GM12878 (cell line): ENCODE data around the gene LRP1. TPM values are rescaled to one million over a fixed set of nuclear protein-coding genes. Genes with fewer than 3 reads are reported as not detected.
A peak's percentile ranks its signal among the peaks of the same experiment; 100 is the strongest.

ENCODE experiments used
- ATAC-seq: fragments of 200-7000 bp; cut with Tn5 transposase; 3 replicates; pipeline ENCODE4 v1.9.1; 2020; ENCODE audit warnings: mild to moderate bottlenecking, moderate library complexity
- BruUV-seq: library from RNA; stranded (reverse); fragments of 400-500 nt; replicated peaks from 2 replicates; lab custom pipeline; 2021; lab: Mats Ljungman, UMichigan
- CTCF ChIA-PET: fragments of 300-600 bp; sonication (Branson Sonifier 250); formaldehyde crosslinking; extraction: SDS; loops from one replicate; lab custom pipeline; 2021; ENCODE audit warnings: inconsistent platforms; lab: Yijun Ruan, JAX
- POLR2A ChIA-PET: fragments of 350-600 bp; formaldehyde crosslinking; extraction: SDS; loops from one replicate; lab custom pipeline; 2021; ENCODE audit warnings: inconsistent platforms; lab: Charles Lee
- RAD21 ChIA-PET: fragments of 300-600 bp; sonication (Branson Sonifier 250); formaldehyde crosslinking; loops from one replicate; lab custom pipeline; 2023; ENCODE audit warnings: antibody characterized with exemption; ENCODE audit not compliant: unreplicated experiment; lab: Charles Lee
- SMC1A ChIA-PET: fragments of 300-600 bp; sonication (Branson Sonifier 250); formaldehyde crosslinking; loops from one replicate; lab custom pipeline; 2023; ENCODE audit not compliant: unreplicated experiment, uncharacterized antibody; lab: Charles Lee
- DNase-seq: peaks from one replicate; pipeline ENCODE4 v3.0.0-alpha.2; 2011; ENCODE audit warnings: low read depth, low spot score
- FAIRE-seq: peaks from 3 replicates; lab custom pipeline; 2011; peaks lifted over from hg19 to GRCh38; lab: Jason Lieb, UNC
- H2AFZ ChIP-seq: 2 replicates; pipeline ENCODE4 v1.6.0; 2011; ENCODE audit warnings: low read depth, low read length, control low read depth; ENCODE audit not compliant: control insufficient read depth
- H3K27ac ChIP-seq: 2 replicates; pipeline ENCODE4 v1.5.1; 2011; ENCODE audit warnings: control low read depth; ENCODE audit not compliant: control insufficient read depth, insufficient read depth
- H3K27me3 ChIP-seq, 2 experiments: replicated peaks in 1 of 2; 2 replicates each; pipeline versions ENCODE4 v1.6.0 to v1.6.1; 2011; ENCODE audit warnings: low read length in 1 of 2; ENCODE audit not compliant: control insufficient read depth in 2 of 2, insufficient read depth in 2 of 2
- H3K36me3 ChIP-seq, 2 experiments: 2 replicates each; pipeline ENCODE4 v1.5.1; 2011; ENCODE audit warnings: low read length in 1 of 2; ENCODE audit not compliant: control insufficient read depth in 2 of 2, insufficient read depth in 2 of 2
- H3K4me1 ChIP-seq: 2 replicates; pipeline ENCODE4 v1.6.1; 2011; ENCODE audit warnings: mild to moderate bottlenecking, low read length, moderate library complexity, mixed read lengths; ENCODE audit not compliant: control insufficient read depth, insufficient read depth
- H3K4me2 ChIP-seq: 2 replicates; pipeline ENCODE4 v1.6.0; 2011; ENCODE audit warnings: control low read depth; ENCODE audit not compliant: control insufficient read depth, insufficient read depth
- H3K4me3 ChIP-seq: fragments of 200-600 bp; sonication (generic); 2 replicates; pipeline ENCODE4 v1.5.1; 2016
- H3K79me2 ChIP-seq: 2 replicates; pipeline ENCODE4 v1.6.0; 2011; ENCODE audit warnings: low read length; ENCODE audit not compliant: control insufficient read depth, insufficient read depth
- H3K9ac ChIP-seq: 2 replicates; pipeline ENCODE4 v1.8.0; 2011; ENCODE audit warnings: low read length, control low read depth, mixed read lengths; ENCODE audit not compliant: control insufficient read depth, insufficient read depth
- H3K9me3 ChIP-seq: replicated peaks from 3 replicates; pipeline ENCODE4 v1.5.1; 2011; ENCODE audit warnings: mild to moderate bottlenecking, low read length; ENCODE audit not compliant: control insufficient read depth, insufficient read depth
- H4K20me1 ChIP-seq: 2 replicates; pipeline ENCODE4 v1.6.0; 2011; ENCODE audit not compliant: control insufficient read depth, insufficient read depth
- BHLHE40 ChIP-seq, 2 experiments: fragments of 450-650 bp in 1 of 2; IDR thresholded peaks; 2 replicates each; pipeline ENCODE4 v1.6.1; 2011 to 2017; ENCODE audit warnings: low read depth in 2 of 2, borderline replicate concordance in 1 of 2, improper control_type of control experiment in 1 of 2, low read length in 1 of 2, mild to moderate bottlenecking in 1 of 2
- CBX5 ChIP-seq: sonication (generic); IDR thresholded peaks from 2 replicates; pipeline ENCODE4 v1.6.1; 2016; ENCODE audit warnings: low read depth, moderate library complexity, mild to moderate bottlenecking, inconsistent platforms
- EED ChIP-seq: sonication (generic); IDR thresholded peaks from 2 replicates; pipeline ENCODE4 v1.6.1; 2016; ENCODE audit warnings: antibody characterized with exemption, low read depth
- HDAC2 ChIP-seq: fragments of 200-600 bp; sonication (generic); IDR thresholded peaks from 2 replicates; pipeline ENCODE4 v1.6.1; 2017
- SMARCA5 ChIP-seq: fragments of 450-650 bp; IDR thresholded peaks from 2 replicates; pipeline ENCODE4 v1.6.1; 2017; ENCODE audit warnings: mild to moderate bottlenecking
- SREBF1 ChIP-seq: IDR thresholded peaks from 2 replicates; pipeline ENCODE4 v1.6.1; 2012; ENCODE audit warnings: mild to moderate bottlenecking, low read length
- TARDBP ChIP-seq: IDR thresholded peaks from 2 replicates; pipeline ENCODE4 v1.6.1; 2016; ENCODE audit warnings: borderline replicate concordance
- TBL1XR1 ChIP-seq: IDR thresholded peaks from 2 replicates; pipeline ENCODE4 v1.6.1; 2012; ENCODE audit warnings: low read depth, low read length, improper control_type of control experiment
- TCF7 ChIP-seq: IDR thresholded peaks from 2 replicates; pipeline ENCODE4 v1.6.1; 2014; ENCODE audit warnings: antibody characterized with exemption, borderline replicate concordance
- ZNF207 ChIP-seq: fragments of 450-650 bp; IDR thresholded peaks from 2 replicates; pipeline ENCODE4 v1.6.1; 2014; ENCODE audit warnings: antibody characterized with exemption, mild to moderate bottlenecking, borderline replicate concordance
- ZNF622 ChIP-seq: fragments of 450-650 bp; IDR thresholded peaks from 2 replicates; pipeline ENCODE4 v1.6.1; 2017; ENCODE audit warnings: mild to moderate bottlenecking, inconsistent platforms
- ZZZ3 ChIP-seq: IDR thresholded peaks from 2 replicates; pipeline ENCODE4 v1.6.1; 2011; ENCODE audit warnings: low read depth; ENCODE audit not compliant: control insufficient read depth, insufficient read length
- WGBS: methylation state at CpG from one replicate; pipeline ENCODE4 v1.1.6; 2016; ENCODE audit warnings: low lambda C conversion rate; ENCODE audit not compliant: insufficient replicate concordance, insufficient coverage; ENCODE audit errors: missing lambda C conversion rate; 5-methylcytosine and 5-hydroxymethylcytosine counted together
- in situ Hi-C: fragments of 300-500 bp; cut with MboI; formaldehyde crosslinking; loops from 9 replicates; pipeline ENCODE4 v1.14.3; 2018; ENCODE audit warnings: mixed read lengths
- intact Hi-C: fragments of 100-400 bp; cut with micrococcal nuclease; formaldehyde crosslinking; loops from one replicate; pipeline ENCODE4 v1.14.2; 2022; ENCODE audit not compliant: unreplicated experiment
- polyA plus RNA-seq, 11 experiments: library from polyadenylated mRNA; depleted of rRNA in 4 of 11; unstranded in 6 of 11; stranded (reverse) in 5 of 11; fragments of >200 nt; fragmentation: Nextera tagmentation in 4 of 11; fragmentation: Illumina TruSeq in 1 of 11; extraction: Ambion mirVana in 4 of 11; extraction: Trizol in 1 of 11; gene quantifications; 1 replicate in 1 of 11; 2 replicates in 10 of 11; pipeline versions ENCODE4 v1.2.1 to v1.2.3, GENCODE V29; 2011 to 2016; ENCODE audit warnings: inconsistent platforms in 2 of 11, missing spikeins in 2 of 11, low read depth in 1 of 11
- total RNA-seq, 4 experiments: library from RNA; depleted of rRNA in 3 of 4; stranded (reverse); fragments of >200 nt in 3 of 4; fragmentation: Illumina TruSeq in 1 of 4; extraction: Trizol in 1 of 4; gene quantifications; 2 replicates each; pipeline versions ENCODE4 v1.2.1 to v1.2.3, GENCODE V29; 2013 to 2021
- TF ChIP-seq, protein P1 (sequence below), 3 experiments: IDR thresholded peaks in 2 of 3; conservative IDR thresholded peaks in 1 of 3; 2 replicates each; pipeline ENCODE4 v1.5.1; 2011; ENCODE audit warnings: low read depth in 3 of 3, low read length in 3 of 3, mild to moderate bottlenecking in 3 of 3, control low read depth in 2 of 3, moderate library complexity in 2 of 3, inconsistent platforms in 1 of 3, mixed read lengths in 1 of 3; ENCODE audit not compliant: control insufficient read depth in 2 of 3, insufficient read depth in 1 of 3; ENCODE audit errors: extremely low read depth in 1 of 3

LRP1 gene
- total and polyA plus RNA-seq, 10 of the 15 experiments (the other 5 are each of a cell fraction or from before 2014, with no cell fraction given), result under 0.01 to 1.1 (median 0.20) TPM; not detected in 2

DNA sequence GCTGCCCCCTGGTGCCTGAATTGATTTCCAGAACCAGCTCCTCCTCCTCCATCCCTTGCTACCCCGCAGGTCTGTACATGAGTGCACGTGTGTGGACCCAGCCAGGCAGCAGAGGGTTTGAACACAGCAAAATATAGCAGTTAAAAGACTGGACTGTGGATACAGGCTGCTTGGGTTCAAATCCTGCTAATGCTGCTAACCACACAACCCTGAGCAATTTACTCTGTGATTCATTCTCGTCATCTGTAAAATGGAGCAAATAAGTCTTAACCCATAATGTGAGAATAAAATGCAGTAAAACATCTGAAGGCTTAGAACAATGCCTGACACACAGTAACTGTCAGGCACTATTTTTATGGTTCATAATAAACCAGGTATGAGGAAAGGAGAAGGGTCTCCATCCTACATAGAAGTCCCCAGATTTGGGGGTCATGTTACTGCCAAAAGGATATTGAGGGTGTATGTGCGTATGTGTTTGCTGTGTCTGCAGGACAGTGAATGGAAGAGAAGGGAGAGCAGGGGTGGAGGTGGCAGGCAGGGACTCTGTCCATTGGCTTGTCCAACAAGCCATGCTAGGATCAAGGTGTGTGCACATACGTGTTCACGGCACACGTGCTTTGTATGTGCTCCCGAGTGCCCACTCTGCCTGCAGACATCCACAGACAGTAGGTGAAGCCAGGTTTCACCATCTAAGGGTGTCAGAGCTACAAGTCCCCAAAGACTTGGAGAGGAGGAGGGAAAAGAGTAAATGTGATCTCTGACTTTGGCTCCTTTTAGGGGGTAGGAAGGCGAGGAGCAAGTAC lies 15.6 kb upstream of the LRP1 start:
- in situ Hi-C loops (loop anchor here (5.0 kb wide), 3 partner anchors 45 to 355 kb away; no protein-coding TSS in a partner anchor), intact Hi-C loops (loop anchor here (1.0 to 5.0 kb wide), 4 partner anchors 43 to 360 kb away; partner anchors contain the start of gene PRIM1)
- Histone ChIP-seq H4K20me1 (no peaks in the 10 kb centered on the region), H3K9me3 (no peaks in the 10 kb centered on the region), H3K36me3 (peaks cover 3 to 7% of the 10 kb centered on the region in 2 experiments; a peak in 2 of 4 replicates), H3K4me1 (peaks cover 8% of the 10 kb centered on the region), H3K27me3 (no peaks in the 10 kb centered on the region), H3K79me2 (peaks cover 39% of the 10 kb centered on the region), H3K4me2 (peak overlapping the region; percentile 88), H3K9ac (peak overlapping the region; percentile 96), H3K27ac (peak overlapping the region; percentile 97), H2AFZ (peak overlapping the region; percentile 65), H3K4me3 (peak overlapping the region; percentile 95; the same call in 1 of the 2 replicates)
- WGBS, result 73% methylated on average over 9 of the region's 9 CpGs
- TF ChIP-seq HDAC2, result no peak
- no peak for TF ChIP-seq ZNF622
- no peak for TF ChIP-seq CBX5
- TF ChIP-seq, protein P1, sequence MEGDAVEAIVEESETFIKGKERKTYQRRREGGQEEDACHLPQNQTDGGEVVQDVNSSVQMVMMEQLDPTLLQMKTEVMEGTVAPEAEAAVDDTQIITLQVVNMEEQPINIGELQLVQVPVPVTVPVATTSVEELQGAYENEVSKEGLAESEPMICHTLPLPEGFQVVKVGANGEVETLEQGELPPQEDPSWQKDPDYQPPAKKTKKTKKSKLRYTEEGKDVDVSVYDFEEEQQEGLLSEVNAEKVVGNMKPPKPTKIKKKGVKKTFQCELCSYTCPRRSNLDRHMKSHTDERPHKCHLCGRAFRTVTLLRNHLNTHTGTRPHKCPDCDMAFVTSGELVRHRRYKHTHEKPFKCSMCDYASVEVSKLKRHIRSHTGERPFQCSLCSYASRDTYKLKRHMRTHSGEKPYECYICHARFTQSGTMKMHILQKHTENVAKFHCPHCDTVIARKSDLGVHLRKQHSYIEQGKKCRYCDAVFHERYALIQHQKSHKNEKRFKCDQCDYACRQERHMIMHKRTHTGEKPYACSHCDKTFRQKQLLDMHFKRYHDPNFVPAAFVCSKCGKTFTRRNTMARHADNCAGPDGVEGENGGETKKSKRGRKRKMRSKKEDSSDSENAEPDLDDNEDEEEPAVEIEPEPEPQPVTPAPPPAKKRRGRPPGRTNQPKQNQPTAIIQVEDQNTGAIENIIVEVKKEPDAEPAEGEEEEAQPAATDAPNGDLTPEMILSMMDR (IDR thresholded peaks at IDR 0.05 in 2 of 3, conservative IDR thresholded peaks at IDR 0.05 in 1 of 3; ENCODE audit: control insufficient read depth in 2 of 3, extremely low read depth in 1 of 3, insufficient read depth in 1 of 3, low read depth in 3 of 3, low read length in 3 of 3), result peak; percentile 76 to 92 (median 80); a peak in 5 of 6 replicates
- no peak for TF ChIP-seq SREBF1
- no peak for TF ChIP-seq ZZZ3
- 0 out of 2 replicates have a peak, but pooled peaks have one; percentile 4 for TF ChIP-seq TCF7
- no peak for TF ChIP-seq ZNF207
- TF ChIP-seq TARDBP, result 0 out of 2 replicates have a peak, but pooled peaks have one; percentile 6
- no peak for TF ChIP-seq EED
- TF ChIP-seq SMARCA5, result peak; percentile 68; the same call in 1 of the 2 replicates
- no peak for TF ChIP-seq TBL1XR1
- peak in 1 of 2 experiments; percentile 78; a peak in 3 of 4 replicates for TF ChIP-seq BHLHE40 (IDR thresholded peaks at IDR 0.05; ENCODE audit: borderline replicate concordance in 1 of 2, low read depth in 2 of 2, low read length in 1 of 2)
- CTCF ChIA-PET, result interaction anchor here (0.6 to 11.7 kb wide), 43 partner anchors 10 to 599 kb away, joined by 3 to 458 read pairs (median 7); partner anchors contain the start of genes ATP5F1B, HSD17B6, NAB2 and NEMP1
- DNase-seq (no peak), FAIRE-seq (peak; percentile 56), ATAC-seq (peak; percentile 73)
- no TSS peak for BruUV-seq
- POLR2A ChIA-PET, result interaction anchor here (0.6 to 4.9 kb wide), 18 partner anchors 14 to 407 kb away, joined by 3 to 94 read pairs (median 8); partner anchors contain the start of genes NAB2, NEMP1 and SHMT2
- SMC1A ChIA-PET, result interaction anchor here (0.8 to 8.6 kb wide), 28 partner anchors 10 to 598 kb away, joined by 3 to 246 read pairs (median 9); partner anchors contain the start of genes HSD17B6, NAB2, NEMP1 and SHMT2
- RAD21 ChIA-PET, result interaction anchor here (0.6 to 5.3 kb wide), 33 partner anchors 12 to 476 kb away, joined by 3 to 285 read pairs (median 8); partner anchors contain the start of genes LRP1, NAB2, NACA and NEMP1
